Mesendoderm (in vitro differentiated cells): ENCODE results near the gene ERV3-1. TPM values are rescaled to one million over a fixed set of nuclear protein-coding genes. Genes with fewer than 3 reads are reported as not detected.
"Not testable (repeated sequence)": the region's sequence is repeated elsewhere in the genome, so short reads cannot be mapped to it uniquely, and the experiment has no call there.

Source experiments
- DNase-seq: peaks from one replicate; pipeline ENCODE4 v3.0.0; 2013
- H2AK5ac ChIP-seq: 2 replicates; pipeline ENCODE4 v1.6.1; 2013; ENCODE audit warnings: low read length, inconsistent platforms
- H2BK120ac ChIP-seq: 2 replicates; pipeline ENCODE4 v1.6.1; 2013; ENCODE audit warnings: low read depth, mild to moderate bottlenecking, low read length, moderate library complexity, mixed read lengths
- H2BK15ac ChIP-seq: replicated peaks from 2 replicates; pipeline ENCODE4 v1.6.1; 2013; ENCODE audit warnings: low read depth, mild to moderate bottlenecking, moderate library complexity
- H2BK5ac ChIP-seq: 2 replicates; pipeline ENCODE4 v1.6.1; 2013; ENCODE audit warnings: low read length, inconsistent platforms
- H3K18ac ChIP-seq: 2 replicates; pipeline ENCODE4 v1.6.1; 2013; ENCODE audit warnings: mild to moderate bottlenecking, low read length, mixed read lengths
- H3K23ac ChIP-seq: one replicate; pipeline ENCODE4 v1.6.1; 2013; ENCODE audit warnings: low read length
- H3K27ac ChIP-seq: 2 replicates; pipeline ENCODE4 v1.5.1; 2013; ENCODE audit warnings: low read depth, mild to moderate bottlenecking, inconsistent platforms, low read length, moderate library complexity
- H3K27me3 ChIP-seq: 2 replicates; pipeline ENCODE4 v1.6.1; 2013; ENCODE audit warnings: low read length, control low read depth, mild to moderate bottlenecking, inconsistent platforms; ENCODE audit not compliant: insufficient read depth, poor library complexity
- H3K36me3 ChIP-seq: 2 replicates; pipeline ENCODE4 v1.6.1; 2013; ENCODE audit warnings: low read length, inconsistent platforms; ENCODE audit not compliant: control insufficient read depth, insufficient read depth
- H3K4ac ChIP-seq: one replicate; pipeline ENCODE4 v1.6.1; 2013; ENCODE audit warnings: low read depth, mild to moderate bottlenecking, low read length, moderate library complexity
- H3K4me1 ChIP-seq: 2 replicates; pipeline ENCODE4 v1.6.1; 2013; ENCODE audit warnings: low read depth, low read length, inconsistent platforms; ENCODE audit not compliant: control insufficient read depth
- H3K4me2 ChIP-seq: 2 replicates; pipeline ENCODE4 v1.6.1; 2013; ENCODE audit warnings: low read length
- H3K4me3 ChIP-seq: 2 replicates; pipeline ENCODE4 v1.5.1; 2013; ENCODE audit warnings: mild to moderate bottlenecking, low read length
- H3K56ac ChIP-seq: one replicate; pipeline ENCODE4 v1.6.1; 2013; ENCODE audit warnings: low read length
- H3K79me1 ChIP-seq: 2 replicates; pipeline ENCODE4 v1.6.1; 2013; ENCODE audit warnings: low read length, inconsistent platforms
- H3K79me2 ChIP-seq: 2 replicates; pipeline ENCODE4 v1.6.1; 2013; ENCODE audit warnings: mild to moderate bottlenecking, low read length; ENCODE audit not compliant: control insufficient read depth, insufficient read depth
- H3K9ac ChIP-seq: 2 replicates; pipeline ENCODE4 v1.6.1; 2013; ENCODE audit warnings: low read length, inconsistent platforms
- H4K5ac ChIP-seq: one replicate; pipeline ENCODE4 v1.6.1; 2013; ENCODE audit warnings: low read length
- H4K8ac ChIP-seq: one replicate; pipeline ENCODE4 v1.6.1; 2013; ENCODE audit warnings: low read depth, mild to moderate bottlenecking, control low read depth, low read length, moderate library complexity
- WGBS: extraction: QIAGEN DNeasy Blood & Tissue Kit; methylation state at CpG from one replicate; pipeline ENCODE4 v1.1.7; 2013; ENCODE audit warnings: low lambda C conversion rate, missing lambda C conversion rate; ENCODE audit not compliant: insufficient coverage; ENCODE audit errors: extremely low coverage; 5-methylcytosine and 5-hydroxymethylcytosine counted together
- polyA plus RNA-seq, 2 experiments: library from polyadenylated mRNA; stranded (reverse); fragments of 200-250 nt; gene quantifications; one replicate each; pipeline ENCODE4 v1.2.3, GENCODE V29; 2013

ERV3-1 gene, protein sequence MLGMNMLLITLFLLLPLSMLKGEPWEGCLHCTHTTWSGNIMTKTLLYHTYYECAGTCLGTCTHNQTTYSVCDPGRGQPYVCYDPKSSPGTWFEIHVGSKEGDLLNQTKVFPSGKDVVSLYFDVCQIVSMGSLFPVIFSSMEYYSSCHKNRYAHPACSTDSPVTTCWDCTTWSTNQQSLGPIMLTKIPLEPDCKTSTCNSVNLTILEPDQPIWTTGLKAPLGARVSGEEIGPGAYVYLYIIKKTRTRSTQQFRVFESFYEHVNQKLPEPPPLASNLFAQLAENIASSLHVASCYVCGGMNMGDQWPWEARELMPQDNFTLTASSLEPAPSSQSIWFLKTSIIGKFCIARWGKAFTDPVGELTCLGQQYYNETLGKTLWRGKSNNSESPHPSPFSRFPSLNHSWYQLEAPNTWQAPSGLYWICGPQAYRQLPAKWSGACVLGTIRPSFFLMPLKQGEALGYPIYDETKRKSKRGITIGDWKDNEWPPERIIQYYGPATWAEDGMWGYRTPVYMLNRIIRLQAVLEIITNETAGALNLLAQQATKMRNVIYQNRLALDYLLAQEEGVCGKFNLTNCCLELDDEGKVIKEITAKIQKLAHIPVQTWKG
- polyA plus RNA-seq (2013, experiment 1 of 2): 6.9 TPM
- polyA plus RNA-seq (2013, experiment 2 of 2): 7.2 TPM

GRCh38 chr7:65006094-65006992 lies at the start of gene ERV3-1:
ERV3-1 (minus strand) TSS chr7:65006687; CDS start chr7:64993026, 13,661 bp downstream.
- Histone ChIP-seq H3K27me3 (no peaks in the 10 kb centered on the region), H2BK15ac (no peak within 1 kb of the TSS), H3K4me2 (peak within 1 kb of the TSS; percentile 37), H3K4me1 (no peaks in the 10 kb centered on the region), H3K4me3 (peak within 1 kb of the TSS; percentile 55), H3K79me1 (peaks cover 10% of the 10 kb centered on the region), H4K8ac (peak within 1 kb of the TSS; percentile 76), H2AK5ac (no peak within 1 kb of the TSS), H3K18ac (peak within 1 kb of the TSS; percentile 96), H4K5ac (no peak within 1 kb of the TSS), H3K36me3 (no peaks in the 10 kb centered on the region), H3K79me2 (peaks cover 6% of the 10 kb centered on the region), H3K9ac (peak within 1 kb of the TSS; percentile 65), H3K4ac (peak within 1 kb of the TSS; percentile 81), H2BK5ac (no peak within 1 kb of the TSS), H2BK120ac (no peak within 1 kb of the TSS), H3K56ac (peak within 1 kb of the TSS; percentile 83), H3K27ac (peak within 1 kb of the TSS; percentile 57), H3K23ac (no peak within 1 kb of the TSS)
- WGBS: 100% methylated on average over 1 of the region's 33 CpGs
- DNase-seq: peak; percentile 99

DNA sequence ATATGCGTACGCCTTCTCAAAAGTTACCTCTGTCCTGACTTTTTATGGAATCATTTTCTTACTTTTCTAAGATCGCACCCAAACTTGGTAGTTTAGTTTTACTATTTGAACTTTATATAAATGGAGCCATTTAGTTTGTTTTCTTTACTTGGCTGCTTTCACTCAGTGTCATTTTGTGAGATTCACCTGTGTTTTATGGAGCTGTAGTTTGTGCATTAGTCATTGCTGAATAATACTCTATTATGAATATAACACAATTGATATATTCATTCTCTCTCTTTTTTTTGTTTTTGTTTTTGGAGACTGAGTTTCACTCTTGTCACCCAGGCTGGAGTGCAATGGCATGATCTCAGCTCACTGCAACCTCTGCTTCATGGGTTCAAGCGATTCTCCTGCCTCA lies 49.3 kb upstream of the ERV3-1 start:
- H3K4me3 ChIP-seq, H3K79me1 ChIP-seq, H3K9ac ChIP-seq, H2BK5ac ChIP-seq, H3K4me2 ChIP-seq, H3K79me2 ChIP-seq, H4K8ac ChIP-seq, H3K56ac ChIP-seq, H2BK120ac ChIP-seq, H3K4me1 ChIP-seq, H4K5ac ChIP-seq, H2AK5ac ChIP-seq, H3K36me3 ChIP-seq, H3K27ac ChIP-seq, H3K23ac ChIP-seq, H3K4ac ChIP-seq, H2BK15ac ChIP-seq, DNase-seq, H3K27me3 ChIP-seq, H3K18ac ChIP-seq: not testable (repeated sequence)
- WGBS: no CpG with 5 or more reads among the region's 4 CpGs

DNA sequence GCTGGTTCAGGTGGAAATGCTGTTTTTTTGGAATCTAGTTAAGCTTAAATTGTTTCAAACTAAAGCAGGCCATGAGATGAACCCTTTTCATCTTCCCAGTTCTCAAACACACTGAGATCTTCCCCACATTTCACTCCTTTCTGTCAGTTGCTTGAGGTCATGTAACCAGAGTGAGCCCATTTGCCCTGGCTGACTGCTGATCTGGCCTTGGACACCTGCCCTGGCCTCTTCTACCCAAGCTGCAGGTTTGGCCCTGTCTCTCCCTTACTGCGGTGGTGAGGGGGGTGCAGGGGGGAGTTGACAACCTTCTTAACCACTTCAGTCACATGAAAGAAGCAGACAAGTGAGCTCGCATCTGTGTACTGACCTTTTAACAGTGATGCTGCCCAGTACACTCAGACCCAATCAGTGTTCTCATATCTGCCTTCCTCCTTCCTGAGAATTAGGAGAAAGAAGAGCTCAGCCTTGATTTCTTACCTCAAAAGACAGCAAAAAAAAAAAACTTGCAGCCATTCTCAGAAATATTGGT lies 48.0 kb upstream of the ERV3-1 start:
- WGBS: no CpG with 5 or more reads among the region's 2 CpGs
- not testable (repeated sequence) for H4K8ac ChIP-seq, H3K56ac ChIP-seq, H3K9ac ChIP-seq, H2AK5ac ChIP-seq, H4K5ac ChIP-seq, H3K27ac ChIP-seq, H3K23ac ChIP-seq, H3K18ac ChIP-seq, H3K27me3 ChIP-seq, H3K79me1 ChIP-seq, H3K4me3 ChIP-seq, H2BK15ac ChIP-seq, H3K4ac ChIP-seq, H3K4me1 ChIP-seq, H3K36me3 ChIP-seq, DNase-seq, H2BK120ac ChIP-seq, H2BK5ac ChIP-seq, H3K79me2 ChIP-seq, H3K4me2 ChIP-seq

DNA sequence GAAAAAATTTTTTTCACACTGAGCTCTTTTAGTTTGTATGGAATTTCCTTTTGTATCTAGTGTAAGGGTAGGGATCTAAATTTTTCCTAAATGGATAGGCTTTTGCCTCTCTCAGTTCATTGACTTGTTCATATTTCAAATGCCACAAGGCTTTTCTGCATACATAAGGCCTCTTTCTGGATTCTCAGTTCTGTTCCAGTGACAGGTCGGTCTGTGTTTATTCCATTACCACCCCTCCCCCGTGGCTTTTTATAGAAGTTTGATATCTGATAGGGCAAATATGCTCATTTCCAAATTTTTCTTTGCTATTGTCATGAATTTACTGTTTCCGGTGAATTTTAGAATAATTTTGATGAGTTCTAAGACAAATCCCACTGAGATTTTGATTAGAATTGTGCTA lies 45.2 kb upstream of the ERV3-1 start:
- not testable (repeated sequence) for DNase-seq, H2BK5ac ChIP-seq, H4K8ac ChIP-seq, H3K36me3 ChIP-seq, H3K4me2 ChIP-seq, H3K79me1 ChIP-seq, H2BK120ac ChIP-seq, H3K27ac ChIP-seq, H3K4me1 ChIP-seq, H3K23ac ChIP-seq, H3K4me3 ChIP-seq, H3K9ac ChIP-seq, H2BK15ac ChIP-seq, H3K4ac ChIP-seq, H4K5ac ChIP-seq, H3K27me3 ChIP-seq, H2AK5ac ChIP-seq, H3K18ac ChIP-seq, H3K56ac ChIP-seq, H3K79me2 ChIP-seq
- WGBS: no CpG with 5 or more reads among the region's 3 CpGs

DNA sequence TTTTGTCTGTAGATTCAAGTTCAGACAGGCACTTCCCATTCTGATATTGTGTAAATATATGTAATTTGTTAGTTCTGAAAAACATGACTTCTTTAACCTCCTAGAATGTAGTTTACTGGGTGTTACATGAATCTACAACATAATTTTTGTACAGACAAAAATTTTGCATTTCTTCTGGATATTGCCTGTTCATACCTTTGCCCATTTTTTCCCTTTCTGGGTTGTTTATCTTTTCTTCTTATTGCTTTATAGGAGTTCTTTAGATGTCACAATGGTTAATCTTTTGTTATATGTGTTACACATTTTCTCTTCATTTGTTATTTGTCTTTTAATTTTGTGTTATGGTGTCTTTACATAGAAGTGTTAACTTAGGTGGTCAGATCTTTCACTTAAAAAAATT lies 44.7 kb upstream of the ERV3-1 start:
- H2AK5ac ChIP-seq, H4K5ac ChIP-seq, H2BK15ac ChIP-seq, H3K4ac ChIP-seq, H2BK120ac ChIP-seq, H3K18ac ChIP-seq, H3K4me1 ChIP-seq, H3K27ac ChIP-seq, H3K79me2 ChIP-seq, H2BK5ac ChIP-seq, H4K8ac ChIP-seq, H3K23ac ChIP-seq, H3K4me2 ChIP-seq, DNase-seq, H3K27me3 ChIP-seq, H3K56ac ChIP-seq, H3K36me3 ChIP-seq, H3K9ac ChIP-seq, H3K79me1 ChIP-seq, H3K4me3 ChIP-seq: not testable (repeated sequence)
